ENCODE data around the gene KRT6B.
A peak's percentile ranks its signal among the peaks of the same experiment; 100 is the strongest.
"Not testable (repeated sequence)": the region's sequence is repeated elsewhere in the genome, so short reads cannot be mapped to it uniquely, and the experiment has no call there.

Gene KRT6B

GRCh38 chr12:52452101-52452500 lies at the start of gene KRT6B:
Gene KRT6B (minus strand): TSS chr12:52452146. CDS start chr12:52452078, 68 bp downstream.
- no peak for DNase-seq

GRCh38 chr12:52501490-52501889 lies 49.5 kb upstream of the KRT6B start:
- no peak for DNase-seq

GRCh38 chr12:52500574-52500973 lies 48.6 kb upstream of the KRT6B start:
- DNase-seq, result not testable (repeated sequence)

GRCh38 chr12:52499806-52500560 lies 48.0 kb upstream of the KRT6B start:
- no peak for DNase-seq

- no peak for DNase-seq
These were observed 47.0 kb upstream of the KRT6B start for GRCh38 chr12:52498946-52499345.

GRCh38 chr12:52497975-52498374 lies 46.0 kb upstream of the KRT6B start:
- DNase-seq, result no peak

GRCh38 chr12:52496590-52497071 lies 44.7 kb upstream of the KRT6B start:
- no peak for DNase-seq

- peak; percentile 61 for DNase-seq
These were observed 44.1 kb upstream of the KRT6B start for GRCh38 chr12:52496054-52496453.

GRCh38 chr12:52495389-52495788 lies 43.4 kb upstream of the KRT6B start:
- peak; percentile 85 for DNase-seq

- DNase-seq, result no peak
These were observed 42.6 kb upstream of the KRT6B start for GRCh38 chr12:52494518-52494917.

GRCh38 chr12:52494100-52494499 lies 42.2 kb upstream of the KRT6B start:
- DNase-seq, result no peak

- no peak for DNase-seq
These were observed 41.2 kb upstream of the KRT6B start, which contains the start of gene KRT6A for GRCh38 chr12:52493172-52493571. Gene KRT6A (minus strand): TSS chr12:52493257. CDS start chr12:52493188, 69 bp downstream.

- DNase-seq, result not testable (repeated sequence)
These were observed 40.5 kb upstream of the KRT6B start for GRCh38 chr12:52492405-52492804.

- DNase-seq, result not testable (repeated sequence)
These were observed 39.5 kb upstream of the KRT6B start for GRCh38 chr12:52491495-52491894.

GRCh38 chr12:52488736-52489135 lies 36.8 kb upstream of the KRT6B start:
- no peak for DNase-seq

- DNase-seq, result not testable (repeated sequence)
These were observed 35.9 kb upstream of the KRT6B start for GRCh38 chr12:52487744-52488443.

GRCh38 chr12:52487211-52487610 lies 35.3 kb upstream of the KRT6B start:
- DNase-seq, result no peak

- no peak for DNase-seq
These were observed 34.5 kb upstream of the KRT6B start for GRCh38 chr12:52486166-52487105.

- DNase-seq, result no peak
These were observed 28.1 kb upstream of the KRT6B start for GRCh38 chr12:52480073-52480472.

- DNase-seq, result no peak
These were observed 25.7 kb upstream of the KRT6B start for GRCh38 chr12:52477651-52478050.

GRCh38 chr12:52474212-52474611 lies 22.3 kb upstream of the KRT6B start:
- no peak for DNase-seq

- no peak for DNase-seq
These were observed 21.8 kb upstream of the KRT6B start, which contains the start of gene KRT6C for GRCh38 chr12:52473768-52474167. Gene KRT6C (minus strand): TSS chr12:52473805. CDS start chr12:52473737, 68 bp downstream.

- DNase-seq, result no peak
These were observed 17.9 kb upstream of the KRT6B start for GRCh38 chr12:52469853-52470252.
